Peyer's patch (tissue), 4 donors: ENCODE data around the gene GP1BB.

Experiments
- POLR2A ChIP-seq, 2 donors: fragments of 450-650 bp; IDR thresholded peaks; one replicate each; pipeline ENCODE4 v1.5.1; 2017; ENCODE audit warnings: antibody characterized with exemption in 2 of 2, mild to moderate bottlenecking in 2 of 2, moderate library complexity in 2 of 2
- TF ChIP-seq, protein P1 (sequence below), 6 experiments: fragments of 450-650 bp in 4 of 6; fragments of 200-600 bp in 2 of 6; sonication (generic) in 1 of 6; IDR thresholded peaks; one replicate each; pipeline ENCODE4 v1.5.1; 2017 to 2019; ENCODE audit warnings: antibody characterized with exemption in 6 of 6, mild to moderate bottlenecking in 3 of 6, moderate library complexity in 1 of 6

DNA sequence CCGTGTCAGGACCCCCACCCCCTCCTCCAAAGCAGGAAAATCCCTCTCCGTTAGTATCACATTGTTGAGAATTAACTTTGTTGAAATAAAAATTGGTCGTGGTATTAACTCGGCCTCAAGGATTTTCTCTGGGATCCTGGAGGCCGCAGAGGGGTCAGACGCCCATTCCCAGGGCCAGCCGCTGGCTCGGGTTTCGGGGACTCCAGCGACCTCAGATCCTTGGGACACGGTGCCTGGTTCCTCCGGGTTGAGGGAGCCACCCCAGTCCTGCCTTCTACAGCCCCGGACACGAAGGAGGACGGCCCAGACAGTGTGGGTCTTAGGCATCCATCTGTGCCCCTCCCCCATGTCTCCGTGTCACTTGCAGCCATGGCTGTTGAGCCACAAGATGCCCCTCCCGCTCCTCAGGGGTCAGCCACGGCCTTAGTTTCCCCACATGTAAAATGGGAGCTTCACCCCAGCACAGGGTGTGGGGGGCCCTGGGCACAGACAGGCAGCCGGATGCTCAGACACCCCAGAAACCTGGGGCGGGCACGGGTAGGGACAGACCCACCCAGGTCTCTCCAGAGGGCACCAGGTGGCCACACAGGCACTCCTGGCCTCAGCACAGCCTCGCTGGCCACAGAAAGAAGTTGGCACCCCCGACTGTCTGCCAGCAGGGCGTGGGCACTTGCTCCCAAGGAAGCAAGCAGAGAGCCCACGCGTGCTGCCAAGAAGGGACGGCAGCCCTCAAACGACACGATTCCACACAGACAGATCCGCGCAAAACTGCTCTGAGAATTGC is 15.5 kb downstream of the GP1BB start:
- TF ChIP-seq, protein P1, sequence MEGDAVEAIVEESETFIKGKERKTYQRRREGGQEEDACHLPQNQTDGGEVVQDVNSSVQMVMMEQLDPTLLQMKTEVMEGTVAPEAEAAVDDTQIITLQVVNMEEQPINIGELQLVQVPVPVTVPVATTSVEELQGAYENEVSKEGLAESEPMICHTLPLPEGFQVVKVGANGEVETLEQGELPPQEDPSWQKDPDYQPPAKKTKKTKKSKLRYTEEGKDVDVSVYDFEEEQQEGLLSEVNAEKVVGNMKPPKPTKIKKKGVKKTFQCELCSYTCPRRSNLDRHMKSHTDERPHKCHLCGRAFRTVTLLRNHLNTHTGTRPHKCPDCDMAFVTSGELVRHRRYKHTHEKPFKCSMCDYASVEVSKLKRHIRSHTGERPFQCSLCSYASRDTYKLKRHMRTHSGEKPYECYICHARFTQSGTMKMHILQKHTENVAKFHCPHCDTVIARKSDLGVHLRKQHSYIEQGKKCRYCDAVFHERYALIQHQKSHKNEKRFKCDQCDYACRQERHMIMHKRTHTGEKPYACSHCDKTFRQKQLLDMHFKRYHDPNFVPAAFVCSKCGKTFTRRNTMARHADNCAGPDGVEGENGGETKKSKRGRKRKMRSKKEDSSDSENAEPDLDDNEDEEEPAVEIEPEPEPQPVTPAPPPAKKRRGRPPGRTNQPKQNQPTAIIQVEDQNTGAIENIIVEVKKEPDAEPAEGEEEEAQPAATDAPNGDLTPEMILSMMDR (IDR thresholded peaks at IDR 0.05), result no peak
- no peak for TF ChIP-seq POLR2A (IDR thresholded peaks at IDR 0.05)
